Measurements from ENCODE around the gene LRRC28. TPM values are rescaled to one million over a fixed set of nuclear protein-coding genes. Genes with fewer than 3 reads are reported as not detected.

LRRC28 gene
- total RNA-seq, 1 experiment from 2014 or later, result 28.4 TPM

DNA sequence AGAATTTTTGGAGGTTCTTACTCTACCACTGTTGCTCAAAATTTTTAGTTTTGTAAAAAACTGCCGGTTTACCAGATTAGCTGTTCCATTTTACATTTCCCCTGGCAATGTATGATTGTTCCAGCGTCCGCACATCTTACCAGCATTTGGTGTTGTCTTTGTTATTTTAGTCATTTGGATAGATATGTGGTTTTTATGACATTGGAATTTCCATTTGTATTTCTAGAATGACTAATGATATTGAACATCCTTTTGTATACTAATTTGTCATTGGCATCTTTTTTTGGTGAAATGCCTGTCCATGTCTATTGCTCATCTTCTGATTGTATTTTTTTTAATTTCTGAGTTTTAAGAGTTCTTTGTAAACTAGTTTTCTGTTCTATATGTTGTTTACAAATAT lies 28.5 kb downstream of the LRRC28 start:
- TF ChIP-seq, protein P1, sequence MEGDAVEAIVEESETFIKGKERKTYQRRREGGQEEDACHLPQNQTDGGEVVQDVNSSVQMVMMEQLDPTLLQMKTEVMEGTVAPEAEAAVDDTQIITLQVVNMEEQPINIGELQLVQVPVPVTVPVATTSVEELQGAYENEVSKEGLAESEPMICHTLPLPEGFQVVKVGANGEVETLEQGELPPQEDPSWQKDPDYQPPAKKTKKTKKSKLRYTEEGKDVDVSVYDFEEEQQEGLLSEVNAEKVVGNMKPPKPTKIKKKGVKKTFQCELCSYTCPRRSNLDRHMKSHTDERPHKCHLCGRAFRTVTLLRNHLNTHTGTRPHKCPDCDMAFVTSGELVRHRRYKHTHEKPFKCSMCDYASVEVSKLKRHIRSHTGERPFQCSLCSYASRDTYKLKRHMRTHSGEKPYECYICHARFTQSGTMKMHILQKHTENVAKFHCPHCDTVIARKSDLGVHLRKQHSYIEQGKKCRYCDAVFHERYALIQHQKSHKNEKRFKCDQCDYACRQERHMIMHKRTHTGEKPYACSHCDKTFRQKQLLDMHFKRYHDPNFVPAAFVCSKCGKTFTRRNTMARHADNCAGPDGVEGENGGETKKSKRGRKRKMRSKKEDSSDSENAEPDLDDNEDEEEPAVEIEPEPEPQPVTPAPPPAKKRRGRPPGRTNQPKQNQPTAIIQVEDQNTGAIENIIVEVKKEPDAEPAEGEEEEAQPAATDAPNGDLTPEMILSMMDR (conservative IDR thresholded peaks at IDR 0.05; ENCODE audit: low read depth, low read length), result no peak
- Histone ChIP-seq H3K4me3 (ENCODE audit: low read depth, low read length, poor library complexity, severe bottlenecking) (no peak overlapping the region), H3K27me3 (replicated peaks; ENCODE audit: insufficient read depth, low read depth, low read length, poor library complexity) (no peaks in the 10 kb centered on the region), H3K4me1 (ENCODE audit: insufficient read depth, low read length, poor library complexity, severe bottlenecking) (no peaks in the 10 kb centered on the region), H3K9me3 (ENCODE audit: low read depth, low read length, poor library complexity, severe bottlenecking) (no peaks in the 10 kb centered on the region), H3K27ac (ENCODE audit: low read depth, low read length, poor library complexity, severe bottlenecking) (no peak overlapping the region), H3K36me3 (ENCODE audit: insufficient read depth, low read length, poor library complexity, severe bottlenecking) (no peaks in the 10 kb centered on the region)
- intact Hi-C loops (cut with micrococcal nuclease; ENCODE audit: unreplicated experiment), result loop anchor here (10.0 kb wide), 1 partner anchor 285 kb away; the partner anchor contains the start of gene MEF2A
- CTCF ChIA-PET, result no interaction called here
- DNase-seq (ENCODE audit: low spot score), result no peak
- no TSS peak for BruUV-seq (replicated peaks)
- POLR2A ChIA-PET (ENCODE audit: low non-redundant PET), result no interaction called here

DNA sequence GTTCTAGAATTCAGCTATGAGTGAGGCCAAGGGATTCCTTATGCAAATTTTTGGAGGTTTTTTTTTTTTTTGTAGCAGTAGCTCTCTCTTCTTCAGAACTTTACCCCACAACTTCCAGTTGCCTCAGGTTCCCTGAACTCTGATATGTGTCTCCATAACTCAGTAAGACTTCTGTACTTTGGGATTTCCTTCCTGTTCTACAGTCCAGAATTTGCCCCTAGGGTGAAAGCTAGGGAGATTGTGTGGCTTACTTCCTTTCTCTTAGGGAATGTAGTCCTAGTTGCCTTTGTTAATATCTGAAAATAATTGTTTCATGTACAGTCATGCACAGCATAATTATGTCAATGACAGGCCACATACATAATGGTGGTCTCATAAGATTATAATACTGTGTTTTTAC lies 30.8 kb downstream of the LRRC28 start:
- Histone ChIP-seq H3K4me3 (ENCODE audit: low read depth, low read length, poor library complexity, severe bottlenecking) (no peak overlapping the region), H3K4me1 (ENCODE audit: insufficient read depth, low read length, poor library complexity, severe bottlenecking) (no peaks in the 10 kb centered on the region), H3K9me3 (ENCODE audit: low read depth, low read length, poor library complexity, severe bottlenecking) (no peaks in the 10 kb centered on the region), H3K27me3 (replicated peaks; ENCODE audit: insufficient read depth, low read depth, low read length, poor library complexity) (no peaks in the 10 kb centered on the region), H3K36me3 (ENCODE audit: insufficient read depth, low read length, poor library complexity, severe bottlenecking) (no peaks in the 10 kb centered on the region), H3K27ac (ENCODE audit: low read depth, low read length, poor library complexity, severe bottlenecking) (no peak overlapping the region)
- DNase-seq (ENCODE audit: low spot score), result no peak
- POLR2A ChIA-PET (ENCODE audit: low non-redundant PET), result no interaction called here
- intact Hi-C loops (cut with micrococcal nuclease; ENCODE audit: unreplicated experiment), result loop anchor here (10.0 kb wide), 1 partner anchor 283 kb away; the partner anchor contains the start of gene MEF2A
- no TSS peak for BruUV-seq (replicated peaks)
- CTCF ChIA-PET, result interaction anchor here (0.6 to 1.2 kb wide), 3 partner anchors 300 to 448 kb away, joined by 3 to 11 read pairs (median 3); no protein-coding TSS in a partner anchor
- TF ChIP-seq EZH2 (IDR thresholded peaks at IDR 0.05; ENCODE audit: borderline replicate concordance, low read depth, low read length, poor library complexity, severe bottlenecking), result no peak
- TF ChIP-seq, protein P1 (conservative IDR thresholded peaks at IDR 0.05; ENCODE audit: low read depth, low read length), result no peak

DNA sequence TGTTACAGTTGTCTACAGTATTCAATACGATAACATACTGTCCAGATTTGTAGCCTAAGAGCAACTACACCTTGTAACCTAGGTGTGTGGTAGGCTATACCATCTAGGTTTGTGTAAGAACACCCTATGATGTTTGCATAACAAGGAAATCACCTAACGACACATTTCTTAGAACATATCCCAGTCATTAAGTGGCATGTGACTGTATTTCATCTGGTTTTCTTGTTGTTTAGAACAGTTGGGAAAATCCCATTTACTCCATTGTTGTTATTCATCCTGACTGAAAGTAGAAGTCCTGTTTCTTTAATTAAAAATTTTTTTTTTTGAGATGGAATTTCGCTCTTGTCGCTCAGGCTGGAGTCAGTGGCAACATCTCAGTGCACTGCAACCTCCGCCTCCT lies 31.3 kb downstream of the LRRC28 start:
- intact Hi-C loops (cut with micrococcal nuclease; ENCODE audit: unreplicated experiment), result loop anchor here (10.0 kb wide), 1 partner anchor 282 kb away; the partner anchor contains the start of gene MEF2A
- ChIA-PET POLR2A (ENCODE audit: low non-redundant PET) (no interaction called here), CTCF (interaction anchor here (1.2 kb wide), 1 partner anchor 422 kb away, joined by 3 read pairs; no protein-coding TSS in a partner anchor)
- no peak for TF ChIP-seq EZH2 (IDR thresholded peaks at IDR 0.05; ENCODE audit: borderline replicate concordance, low read depth, low read length, poor library complexity, severe bottlenecking)
- TF ChIP-seq, protein P1 (conservative IDR thresholded peaks at IDR 0.05; ENCODE audit: low read depth, low read length), result no peak
- Histone ChIP-seq H3K4me3 (ENCODE audit: low read depth, low read length, poor library complexity, severe bottlenecking) (no peak overlapping the region), H3K9me3 (ENCODE audit: low read depth, low read length, poor library complexity, severe bottlenecking) (no peaks in the 10 kb centered on the region), H3K4me1 (ENCODE audit: insufficient read depth, low read length, poor library complexity, severe bottlenecking) (no peaks in the 10 kb centered on the region), H3K27ac (ENCODE audit: low read depth, low read length, poor library complexity, severe bottlenecking) (no peak overlapping the region), H3K36me3 (ENCODE audit: insufficient read depth, low read length, poor library complexity, severe bottlenecking) (no peaks in the 10 kb centered on the region), H3K27me3 (replicated peaks; ENCODE audit: insufficient read depth, low read depth, low read length, poor library complexity) (no peaks in the 10 kb centered on the region)
- DNase-seq (ENCODE audit: low spot score), result no peak
- BruUV-seq (replicated peaks), result no TSS peak
